Natural killer cell (primary cell): ENCODE results near the gene RBP2. TPM values are rescaled to one million over a fixed set of nuclear protein-coding genes. Genes with fewer than 3 reads are reported as not detected.

ENCODE experiments used
- ATAC-seq, 3 donors: fragments of 150-1000 bp in 2 of 3; fragments of 200-7000 bp in 1 of 3; cut with Tn5 transposase; 1 replicate in 1 of 3; 2 replicates in 2 of 3; pipeline ENCODE4 v1.10.0; 2021; ENCODE audit warnings: mild to moderate bottlenecking in 2 of 3, moderate library complexity in 2 of 3
- DNase-seq, 2 donors: peaks; one replicate each; pipeline versions ENCODE4 v3.0.0 to v3.0.0-alpha.2; 2013 to 2021; ENCODE audit warnings: mixed read lengths in 1 of 2
- H3K27ac ChIP-seq: one replicate; pipeline ENCODE4 v1.5.1; 2013; ENCODE audit warnings: mild to moderate bottlenecking, low read length
- H3K27me3 ChIP-seq: one replicate; pipeline ENCODE4 v1.6.1; 2013; ENCODE audit warnings: low read length; ENCODE audit not compliant: control insufficient read depth, insufficient read depth
- H3K36me3 ChIP-seq: one replicate; pipeline ENCODE4 v1.6.1; 2013; ENCODE audit warnings: low read length; ENCODE audit not compliant: control insufficient read depth, insufficient read depth
- H3K4me1 ChIP-seq: one replicate; pipeline ENCODE4 v1.6.1; 2013; ENCODE audit warnings: low read length; ENCODE audit not compliant: control insufficient read depth, insufficient read depth
- H3K4me3 ChIP-seq: one replicate; pipeline ENCODE4 v1.5.1; 2013; ENCODE audit warnings: low read length
- H3K9me3 ChIP-seq: one replicate; pipeline ENCODE4 v1.6.1; 2013; ENCODE audit warnings: low read length; ENCODE audit not compliant: control insufficient read depth, insufficient read depth
- H3K27ac Mint-ChIP-seq, 2 donors: one replicate each; pipeline ENCODE4 v1.8.0; 2022; ENCODE audit warnings: mild to moderate bottlenecking in 2 of 2, mixed read lengths in 2 of 2, moderate library complexity in 1 of 2
- H3K27me3 Mint-ChIP-seq, 2 donors: one replicate each; pipeline ENCODE4 v1.8.0; 2022; ENCODE audit warnings: low read depth in 2 of 2, mixed read lengths in 2 of 2
- H3K36me3 Mint-ChIP-seq: one replicate; pipeline ENCODE4 v1.8.0; 2022; ENCODE audit warnings: mixed read lengths
- H3K4me1 Mint-ChIP-seq, 2 donors: one replicate each; pipeline ENCODE4 v1.8.0; 2022; ENCODE audit warnings: mixed read lengths in 2 of 2
- H3K4me3 Mint-ChIP-seq: one replicate; pipeline ENCODE4 v1.8.0; 2022; ENCODE audit warnings: mild to moderate bottlenecking, moderate library complexity, mixed read lengths
- H3K9me3 Mint-ChIP-seq, 2 donors: one replicate each; pipeline ENCODE4 v1.8.0; 2022; ENCODE audit warnings: mixed read lengths in 2 of 2
- CTCF ChIP-seq: fragments of 200-600 bp; IDR thresholded peaks from one replicate; pipeline ENCODE4 v1.8.0; 2022; ENCODE audit warnings: antibody characterized with exemption
- WGBS: methylation state at CpG from one replicate; pipeline ENCODE4 v1.1.7; 2013; ENCODE audit warnings: missing lambda C conversion rate; ENCODE audit not compliant: insufficient coverage; 5-methylcytosine and 5-hydroxymethylcytosine counted together
- intact Hi-C: fragments of 100-400 bp; cut with micrococcal nuclease; formaldehyde crosslinking; loops from one replicate; pipeline ENCODE4 v1.14.2; 2022
- total RNA-seq, 4 donors: library from RNA; stranded (reverse); fragments of 120-200 nt in 1 of 4; gene quantifications; one replicate each; pipeline versions ENCODE4 v1.2.3 to v1.2.4, GENCODE V29; 2013 to 2022

The RBP2 gene
- total RNA-seq, 3 donors from 2014 or later (not counting 1 experiment from before 2014, with no cell fraction given) = not detected

GRCh38 chr3:139472380-139473010 lies 3.8 kb downstream of the RBP2 start:
- 88% methylated on average over 3 of the region's 3 CpGs for WGBS
- Mint-ChIP-seq H3K27me3 (no peaks in the 10 kb centered on the region), H3K36me3 (no peaks in the 10 kb centered on the region), H3K4me3 (no peak overlapping the region), H3K4me1 (no peaks in the 10 kb centered on the region), H3K27ac (no peak overlapping the region), H3K9me3 (no peaks in the 10 kb centered on the region)
- Histone ChIP-seq H3K36me3 (no peaks in the 10 kb centered on the region), H3K27ac (no peak overlapping the region), H3K27me3 (no peaks in the 10 kb centered on the region), H3K4me1 (no peaks in the 10 kb centered on the region), H3K4me3 (no peak overlapping the region), H3K9me3 (no peaks in the 10 kb centered on the region)
- ATAC-seq (no peak), DNase-seq (no peak)
- TF ChIP-seq CTCF = no peak
- intact Hi-C loops = no loop called here

GRCh38 chr3:139470199-139470598 lies 6.1 kb downstream of the RBP2 start:
- Histone ChIP-seq H3K36me3 (no peaks in the 10 kb centered on the region), H3K4me1 (no peaks in the 10 kb centered on the region), H3K27me3 (no peaks in the 10 kb centered on the region), H3K4me3 (no peak overlapping the region), H3K27ac (no peak overlapping the region), H3K9me3 (no peaks in the 10 kb centered on the region)
- no peak for DNase-seq
- no peak overlapping the region for H3K4me3 Mint-ChIP-seq
- no peak for ATAC-seq
- H3K36me3 Mint-ChIP-seq = no peaks in the 10 kb centered on the region
- no peak overlapping the region for H3K27ac Mint-ChIP-seq
- WGBS = 91% methylated on average over 2 of the region's 2 CpGs
- no peak for TF ChIP-seq CTCF
- H3K27me3 Mint-ChIP-seq = peaks cover 0 to 2% of the 10 kb centered on the region in 2 donors
- no peaks in the 10 kb centered on the region for H3K4me1 Mint-ChIP-seq
- no peaks in the 10 kb centered on the region for H3K9me3 Mint-ChIP-seq
- intact Hi-C loops = no loop called here

- DNase-seq = no peak
- Mint-ChIP-seq H3K27ac (no peak overlapping the region), H3K9me3 (no peaks in the 10 kb centered on the region), H3K36me3 (no peaks in the 10 kb centered on the region), H3K27me3 (peaks cover 0 to 2% of the 10 kb centered on the region in 2 donors), H3K4me3 (no peak overlapping the region), H3K4me1 (no peaks in the 10 kb centered on the region)
- Histone ChIP-seq H3K9me3 (no peaks in the 10 kb centered on the region), H3K36me3 (no peaks in the 10 kb centered on the region), H3K27ac (no peak overlapping the region), H3K4me3 (no peak overlapping the region), H3K4me1 (no peaks in the 10 kb centered on the region), H3K27me3 (no peaks in the 10 kb centered on the region)
- intact Hi-C loops = no loop called here
- no peak for ATAC-seq
- no peak for TF ChIP-seq CTCF
- WGBS = 100% methylated on average over 1 of the region's 2 CpGs
Measured at GRCh38 chr3:139468399-139468798, 7.9 kb downstream of the RBP2 start.

- no peak for DNase-seq
- Histone ChIP-seq H3K4me1 (no peaks in the 10 kb centered on the region), H3K27ac (no peak overlapping the region), H3K9me3 (no peaks in the 10 kb centered on the region), H3K27me3 (no peaks in the 10 kb centered on the region), H3K4me3 (no peak overlapping the region), H3K36me3 (no peaks in the 10 kb centered on the region)
- peaks cover 0 to 2% of the 10 kb centered on the region in 2 donors for H3K27me3 Mint-ChIP-seq
- TF ChIP-seq CTCF = no peak
- intact Hi-C loops = no loop called here
- no peaks in the 10 kb centered on the region for H3K4me1 Mint-ChIP-seq
- H3K9me3 Mint-ChIP-seq = no peaks in the 10 kb centered on the region
- 86% methylated on average over 5 of the region's 5 CpGs for WGBS
- H3K4me3 Mint-ChIP-seq = no peak overlapping the region
- no peak for ATAC-seq
- H3K36me3 Mint-ChIP-seq = no peaks in the 10 kb centered on the region
- H3K27ac Mint-ChIP-seq = no peak overlapping the region
Measured at GRCh38 chr3:139466360-139466759, 10.0 kb downstream of the RBP2 start.
